Measurements from ENCODE around the gene BTNL9.

BTNL9 gene

GRCh38 chr5:181059297-181060230 is 19.5 kb downstream of the BTNL9 start:
- Histone ChIP-seq H3K9ac (ENCODE audit: low read length in 5 of 5) (no peak overlapping the region), H3K4me3 (ENCODE audit: low read depth in 1 of 5, low read length in 5 of 5) (peak overlapping the region in 1 of 5 donors; percentile 9), H3K4me1 (ENCODE audit: control insufficient read depth in 5 of 5, insufficient read depth in 5 of 5, low read length in 5 of 5) (peaks cover 0 to 7% (median 0%) of the 10 kb centered on the region in 5 donors), H3K36me3 (ENCODE audit: control insufficient read depth in 5 of 5, insufficient read depth in 5 of 5, low read length in 5 of 5) (peaks cover 0 to 24% (median 14%) of the 10 kb centered on the region in 5 donors), H3K9me3 (ENCODE audit: control insufficient read depth in 5 of 5, low read length in 5 of 5) (no peaks in the 10 kb centered on the region), H3K27me3 (ENCODE audit: control insufficient read depth in 5 of 5, insufficient read depth in 4 of 5, low read length in 5 of 5) (peaks cover 19 to 45% (median 34%) of the 10 kb centered on the region in 5 donors), H3K27ac (ENCODE audit: low read depth, low read length) (no peak overlapping the region)

DNA sequence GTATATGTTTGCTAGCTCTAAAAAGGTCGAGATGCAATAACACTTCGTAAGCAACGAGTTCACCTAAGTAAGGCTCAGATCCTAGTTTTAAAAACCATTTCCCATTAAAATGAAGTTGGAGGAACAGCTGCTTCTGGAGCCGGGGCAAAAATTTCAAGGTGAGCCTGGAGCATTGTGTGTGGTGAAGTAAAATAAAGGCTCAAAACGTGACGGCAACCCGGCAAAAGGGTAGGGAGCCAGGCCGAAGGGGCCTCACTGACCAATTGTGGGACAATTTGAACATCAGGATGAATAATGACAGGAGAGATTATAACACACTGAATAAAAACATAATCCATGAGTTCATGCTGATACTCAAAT is 20.1 kb downstream of the BTNL9 start:
- no peak overlapping the region for H3K27ac ChIP-seq (ENCODE audit: low read depth, low read length)
- no peaks in the 10 kb centered on the region for H3K9me3 ChIP-seq (ENCODE audit: control insufficient read depth in 5 of 5, low read length in 5 of 5)
- no peak overlapping the region for H3K9ac ChIP-seq (ENCODE audit: low read length in 5 of 5)
- no peak overlapping the region for H3K4me3 ChIP-seq (ENCODE audit: low read depth in 1 of 5, low read length in 5 of 5)
- peaks cover 0 to 7% (median 0%) of the 10 kb centered on the region in 5 donors for H3K4me1 ChIP-seq (ENCODE audit: control insufficient read depth in 5 of 5, insufficient read depth in 5 of 5, low read length in 5 of 5)
- peaks cover 0 to 18% (median 8%) of the 10 kb centered on the region in 5 donors for H3K36me3 ChIP-seq (ENCODE audit: control insufficient read depth in 5 of 5, insufficient read depth in 5 of 5, low read length in 5 of 5)
- peaks cover 13 to 39% (median 29%) of the 10 kb centered on the region in 5 donors for H3K27me3 ChIP-seq (ENCODE audit: control insufficient read depth in 5 of 5, insufficient read depth in 4 of 5, low read length in 5 of 5)

GRCh38 chr5:181060924-181061323 is 20.9 kb downstream of the BTNL9 start:
- no peak overlapping the region for H3K9ac ChIP-seq (ENCODE audit: low read length in 5 of 5)
- H3K36me3 ChIP-seq (ENCODE audit: control insufficient read depth in 5 of 5, insufficient read depth in 5 of 5, low read length in 5 of 5), result peaks cover 0 to 18% (median 6%) of the 10 kb centered on the region in 5 donors
- no peak overlapping the region for H3K27ac ChIP-seq (ENCODE audit: low read depth, low read length)
- H3K27me3 ChIP-seq (ENCODE audit: control insufficient read depth in 5 of 5, insufficient read depth in 4 of 5, low read length in 5 of 5), result peaks cover 12 to 36% (median 35%) of the 10 kb centered on the region in 5 donors
- H3K9me3 ChIP-seq (ENCODE audit: control insufficient read depth in 5 of 5, low read length in 5 of 5), result no peaks in the 10 kb centered on the region
- H3K4me3 ChIP-seq (ENCODE audit: low read depth in 1 of 5, low read length in 5 of 5), result no peak overlapping the region
- H3K4me1 ChIP-seq (ENCODE audit: control insufficient read depth in 5 of 5, insufficient read depth in 5 of 5, low read length in 5 of 5), result peaks cover 0 to 7% (median 0%) of the 10 kb centered on the region in 5 donors

DNA sequence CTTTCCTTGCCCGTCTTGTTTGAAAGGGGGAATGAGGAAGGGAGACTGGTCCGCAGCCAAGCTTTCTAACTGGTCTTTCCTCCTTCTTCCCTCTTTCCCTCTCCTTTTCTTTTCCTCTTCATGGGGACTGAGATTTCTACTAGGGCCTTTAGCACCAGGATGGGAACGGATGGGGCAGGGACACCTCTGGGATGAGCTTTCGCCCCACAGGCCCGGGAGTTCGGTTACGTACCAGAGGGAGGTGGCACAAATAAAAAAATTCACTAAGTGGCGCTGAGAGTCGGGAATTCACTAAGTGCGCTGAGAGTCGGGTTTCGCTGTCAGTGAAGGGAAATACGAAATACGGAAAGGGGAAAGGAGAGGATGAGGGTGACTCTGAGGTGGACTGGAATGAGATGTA is 21.6 kb downstream of the BTNL9 start:
- Histone ChIP-seq H3K27ac (ENCODE audit: low read depth, low read length) (no peak overlapping the region), H3K36me3 (ENCODE audit: control insufficient read depth in 5 of 5, insufficient read depth in 5 of 5, low read length in 5 of 5) (peaks cover 0 to 12% (median under 1%) of the 10 kb centered on the region in 5 donors), H3K4me1 (ENCODE audit: control insufficient read depth in 5 of 5, insufficient read depth in 5 of 5, low read length in 5 of 5) (peaks cover 0 to 7% (median 0%) of the 10 kb centered on the region in 5 donors), H3K9me3 (ENCODE audit: control insufficient read depth in 5 of 5, low read length in 5 of 5) (no peaks in the 10 kb centered on the region), H3K4me3 (ENCODE audit: low read depth in 1 of 5, low read length in 5 of 5) (no peak overlapping the region), H3K9ac (ENCODE audit: low read length in 5 of 5) (no peak overlapping the region), H3K27me3 (ENCODE audit: control insufficient read depth in 5 of 5, insufficient read depth in 4 of 5, low read length in 5 of 5) (peaks cover 11 to 33% (median 31%) of the 10 kb centered on the region in 5 donors)

DNA sequence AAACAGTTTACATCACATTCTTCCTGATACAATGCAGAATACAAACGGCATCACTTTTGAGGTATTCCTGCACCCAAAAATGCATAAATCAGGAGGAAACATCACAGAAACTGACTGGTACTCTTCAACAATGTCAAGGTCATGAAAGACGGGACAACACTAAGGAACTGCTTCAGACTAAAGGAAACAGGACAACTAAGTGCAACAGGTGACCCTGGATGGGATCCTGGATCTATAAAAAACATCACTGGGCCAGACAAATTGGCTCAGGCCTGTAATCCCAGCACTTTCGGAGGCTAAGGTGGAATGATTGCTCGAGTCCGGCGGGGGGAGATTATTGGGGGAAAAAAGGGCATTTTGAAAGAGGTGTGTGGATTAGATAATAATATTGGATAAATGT is 22.6 kb downstream of the BTNL9 start:
- H3K36me3 ChIP-seq (ENCODE audit: control insufficient read depth in 5 of 5, insufficient read depth in 5 of 5, low read length in 5 of 5), result peaks cover 0 to 9% (median 0%) of the 10 kb centered on the region in 5 donors
- peaks cover 0 to 7% (median 0%) of the 10 kb centered on the region in 5 donors for H3K4me1 ChIP-seq (ENCODE audit: control insufficient read depth in 5 of 5, insufficient read depth in 5 of 5, low read length in 5 of 5)
- no peaks in the 10 kb centered on the region for H3K9me3 ChIP-seq (ENCODE audit: control insufficient read depth in 5 of 5, low read length in 5 of 5)
- H3K4me3 ChIP-seq (ENCODE audit: low read depth in 1 of 5, low read length in 5 of 5), result no peak overlapping the region
- peaks cover 8 to 32% (median 30%) of the 10 kb centered on the region in 5 donors for H3K27me3 ChIP-seq (ENCODE audit: control insufficient read depth in 5 of 5, insufficient read depth in 4 of 5, low read length in 5 of 5)
- no peak overlapping the region for H3K27ac ChIP-seq (ENCODE audit: low read depth, low read length)
- H3K9ac ChIP-seq (ENCODE audit: low read length in 5 of 5), result no peak overlapping the region

DNA sequence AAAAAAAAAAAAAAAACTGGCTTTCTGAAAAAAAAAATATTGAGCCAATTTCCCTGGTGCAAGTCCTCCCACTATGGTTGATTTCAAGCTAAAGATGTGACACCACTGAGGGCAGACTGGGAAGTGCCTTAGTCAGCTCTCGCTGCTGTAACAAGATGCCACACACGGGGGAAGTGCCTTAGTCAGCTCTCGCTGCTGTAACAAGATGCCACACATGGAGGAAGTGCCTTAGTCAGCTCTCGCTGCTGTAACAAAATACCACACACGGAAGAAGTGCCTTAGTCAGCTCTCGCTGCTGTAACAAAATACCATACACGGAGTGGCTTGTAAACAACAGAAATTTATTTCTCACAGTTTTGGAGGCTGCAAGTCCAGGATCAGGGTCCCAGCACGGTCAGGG is 23.4 kb downstream of the BTNL9 start:
- Histone ChIP-seq H3K36me3 (ENCODE audit: control insufficient read depth in 5 of 5, insufficient read depth in 5 of 5, low read length in 5 of 5) (no peaks in the 10 kb centered on the region), H3K4me1 (ENCODE audit: control insufficient read depth in 5 of 5, insufficient read depth in 5 of 5, low read length in 5 of 5) (peaks cover 0 to 7% (median 0%) of the 10 kb centered on the region in 5 donors), H3K4me3 (ENCODE audit: low read depth in 1 of 5, low read length in 5 of 5) (no peak overlapping the region), H3K9ac (ENCODE audit: low read length in 5 of 5) (no peak overlapping the region), H3K27me3 (ENCODE audit: control insufficient read depth in 5 of 5, insufficient read depth in 4 of 5, low read length in 5 of 5) (peaks cover 7 to 34% (median 25%) of the 10 kb centered on the region in 5 donors), H3K27ac (ENCODE audit: low read depth, low read length) (no peak overlapping the region), H3K9me3 (ENCODE audit: control insufficient read depth in 5 of 5, low read length in 5 of 5) (no peaks in the 10 kb centered on the region)

DNA sequence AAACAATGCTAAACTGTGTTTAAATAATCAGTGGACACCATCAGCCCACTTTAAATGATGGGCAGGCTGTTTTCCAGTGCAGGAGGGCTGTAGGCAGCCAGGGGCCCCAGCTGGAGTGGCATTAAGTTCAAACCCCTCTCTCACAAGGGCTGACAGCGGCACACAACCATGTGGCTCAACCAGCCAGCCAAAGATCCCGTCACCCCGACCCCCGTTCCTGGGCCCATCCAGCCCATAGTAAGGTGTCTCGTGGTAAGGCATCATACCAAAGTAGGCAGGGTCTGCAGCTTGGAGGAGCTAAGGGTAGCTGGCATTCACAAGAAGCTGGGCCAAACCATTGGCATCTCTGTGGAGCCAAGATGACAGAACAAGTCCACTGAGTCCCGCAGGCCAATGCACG is 24.9 kb downstream of the BTNL9 start:
- Histone ChIP-seq H3K36me3 (ENCODE audit: control insufficient read depth in 5 of 5, insufficient read depth in 5 of 5, low read length in 5 of 5) (no peaks in the 10 kb centered on the region), H3K27ac (ENCODE audit: low read depth, low read length) (no peak overlapping the region), H3K9ac (ENCODE audit: low read length in 5 of 5) (no peak overlapping the region), H3K27me3 (ENCODE audit: control insufficient read depth in 5 of 5, insufficient read depth in 4 of 5, low read length in 5 of 5) (peaks cover 0 to 27% (median 17%) of the 10 kb centered on the region in 5 donors), H3K4me3 (ENCODE audit: low read depth in 1 of 5, low read length in 5 of 5) (no peak overlapping the region), H3K4me1 (ENCODE audit: control insufficient read depth in 5 of 5, insufficient read depth in 5 of 5, low read length in 5 of 5) (peaks cover 0 to 2% (median 0%) of the 10 kb centered on the region in 5 donors), H3K9me3 (ENCODE audit: control insufficient read depth in 5 of 5, low read length in 5 of 5) (no peaks in the 10 kb centered on the region)

DNA sequence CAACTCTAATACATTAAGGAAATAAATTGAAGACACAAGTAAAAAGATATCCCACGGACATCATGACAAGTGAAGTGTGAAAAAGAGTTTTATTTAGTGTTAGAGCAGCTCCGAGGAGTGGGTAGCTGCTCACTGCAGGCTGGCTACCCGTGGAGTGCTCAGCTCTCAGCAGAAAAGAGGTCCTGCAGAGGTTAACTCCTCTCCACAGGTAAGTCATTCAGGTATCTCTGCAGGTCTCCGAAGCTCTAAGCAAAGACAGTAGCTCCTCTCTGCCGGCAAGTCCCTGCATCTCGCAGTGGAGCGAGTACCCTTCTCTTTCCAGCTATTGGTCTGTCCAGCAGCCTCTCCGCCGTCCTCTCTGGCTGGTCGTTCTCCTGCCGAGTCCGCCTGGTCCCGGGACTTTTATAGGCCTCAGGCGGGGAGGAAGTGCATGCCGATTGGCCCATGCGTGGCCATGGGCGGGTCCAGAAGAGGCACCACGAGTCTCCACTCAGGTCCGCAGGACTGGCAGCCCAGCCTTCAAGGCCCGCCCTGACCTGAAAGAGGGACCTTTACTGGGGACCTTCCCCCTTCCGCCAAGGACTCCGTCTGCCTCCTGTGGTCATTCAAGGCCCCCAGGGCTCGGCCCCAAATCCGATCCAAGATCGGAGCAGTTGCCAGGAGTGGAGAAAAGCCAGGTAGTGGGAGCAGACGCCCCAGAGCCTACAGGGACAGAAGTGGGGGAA is 29.9 kb downstream of the BTNL9 start:
- no peak overlapping the region for H3K9ac ChIP-seq (ENCODE audit: low read length in 5 of 5)
- H3K4me1 ChIP-seq (ENCODE audit: control insufficient read depth in 5 of 5, insufficient read depth in 5 of 5, low read length in 5 of 5), result peaks cover 0 to 4% (median 0%) of the 10 kb centered on the region in 5 donors
- H3K27me3 ChIP-seq (ENCODE audit: control insufficient read depth in 5 of 5, insufficient read depth in 4 of 5, low read length in 5 of 5), result peaks cover 6 to 34% (median 12%) of the 10 kb centered on the region in 5 donors
- H3K9me3 ChIP-seq (ENCODE audit: control insufficient read depth in 5 of 5, low read length in 5 of 5), result peaks cover 0 to 13% (median 4%) of the 10 kb centered on the region in 5 donors
- H3K4me3 ChIP-seq (ENCODE audit: low read depth in 1 of 5, low read length in 5 of 5), result peak overlapping the region in 1 of 5 donors; percentile 27
- H3K36me3 ChIP-seq (ENCODE audit: control insufficient read depth in 5 of 5, insufficient read depth in 5 of 5, low read length in 5 of 5), result no peaks in the 10 kb centered on the region
- H3K27ac ChIP-seq (ENCODE audit: low read depth, low read length), result no peak overlapping the region

- H3K27me3 ChIP-seq (ENCODE audit: control insufficient read depth in 5 of 5, insufficient read depth in 4 of 5, low read length in 5 of 5), result peaks cover 6 to 28% (median 12%) of the 10 kb centered on the region in 5 donors
- H3K4me1 ChIP-seq (ENCODE audit: control insufficient read depth in 5 of 5, insufficient read depth in 5 of 5, low read length in 5 of 5), result peaks cover 0 to 4% (median 0%) of the 10 kb centered on the region in 5 donors
- H3K9ac ChIP-seq (ENCODE audit: low read length in 5 of 5), result no peak overlapping the region
- no peak overlapping the region for H3K27ac ChIP-seq (ENCODE audit: low read depth, low read length)
- no peak overlapping the region for H3K4me3 ChIP-seq (ENCODE audit: low read depth in 1 of 5, low read length in 5 of 5)
- no peaks in the 10 kb centered on the region for H3K36me3 ChIP-seq (ENCODE audit: control insufficient read depth in 5 of 5, insufficient read depth in 5 of 5, low read length in 5 of 5)
- H3K9me3 ChIP-seq (ENCODE audit: control insufficient read depth in 5 of 5, low read length in 5 of 5), result peaks cover 0 to 13% (median 4%) of the 10 kb centered on the region in 5 donors
Observed at GRCh38 chr5:181070523-181070922, 30.5 kb downstream of the BTNL9 start.
